Endothelial cell of umbilical vein (primary cell): ENCODE measurements around the gene PARP6.

Source experiments
- EZH2 ChIP-seq: IDR thresholded peaks from 2 replicates; pipeline ENCODE4 v1.6.1; 2012; ENCODE audit warnings: borderline replicate concordance, low read depth, mild to moderate bottlenecking, moderate library complexity, low read length, inconsistent platforms; ENCODE audit not compliant: severe bottlenecking
- FOS ChIP-seq: IDR thresholded peaks from 2 replicates; pipeline ENCODE4 v1.6.1; 2011; ENCODE audit warnings: mild to moderate bottlenecking, low read length, moderate library complexity, borderline replicate concordance; ENCODE audit not compliant: insufficient read depth
- GATA2 ChIP-seq: IDR thresholded peaks from 2 replicates; pipeline ENCODE4 v1.7.0; 2011; ENCODE audit warnings: low read depth, mild to moderate bottlenecking, moderate library complexity, mixed read lengths, low read length; ENCODE audit not compliant: insufficient read length, insufficient read depth
- MAX ChIP-seq: IDR thresholded peaks from 2 replicates; pipeline ENCODE4 v1.6.1; 2011; ENCODE audit not compliant: insufficient read depth, insufficient read length
- MYC ChIP-seq: IDR thresholded peaks from one replicate; pipeline ENCODE4 v1.6.1; 2011; ENCODE audit warnings: mild to moderate bottlenecking, low read depth, low read length
- POLR2A ChIP-seq: IDR thresholded peaks from 2 replicates; pipeline ENCODE4 v1.6.1; 2012; ENCODE audit warnings: low read depth, mild to moderate bottlenecking, control low read depth, low read length
- POLR2AphosphoS5 ChIP-seq: IDR thresholded peaks from 2 replicates; pipeline ENCODE4 v1.6.1; 2012; ENCODE audit warnings: low read depth, mild to moderate bottlenecking, control low read depth, low read length, moderate library complexity; ENCODE audit not compliant: insufficient read depth
- TF ChIP-seq, protein P1 (sequence below), 2 donors: IDR thresholded peaks; 1 replicate in 1 of 2; 2 replicates in 1 of 2; pipeline ENCODE4 v1.5.1; 2011; ENCODE audit warnings: low read length in 2 of 2, mild to moderate bottlenecking in 2 of 2, moderate library complexity in 2 of 2, control low read depth in 1 of 2, inconsistent platforms in 1 of 2, low read depth in 1 of 2; ENCODE audit not compliant: insufficient read depth in 1 of 2; ENCODE audit errors: extremely low read depth in 1 of 2

GRCh38 chr15:72319985-72320671 is 47.8 kb upstream of the PARP6 start, which contains the start of gene CELF6:
- no peak for TF ChIP-seq EZH2
- TF ChIP-seq, protein P1, sequence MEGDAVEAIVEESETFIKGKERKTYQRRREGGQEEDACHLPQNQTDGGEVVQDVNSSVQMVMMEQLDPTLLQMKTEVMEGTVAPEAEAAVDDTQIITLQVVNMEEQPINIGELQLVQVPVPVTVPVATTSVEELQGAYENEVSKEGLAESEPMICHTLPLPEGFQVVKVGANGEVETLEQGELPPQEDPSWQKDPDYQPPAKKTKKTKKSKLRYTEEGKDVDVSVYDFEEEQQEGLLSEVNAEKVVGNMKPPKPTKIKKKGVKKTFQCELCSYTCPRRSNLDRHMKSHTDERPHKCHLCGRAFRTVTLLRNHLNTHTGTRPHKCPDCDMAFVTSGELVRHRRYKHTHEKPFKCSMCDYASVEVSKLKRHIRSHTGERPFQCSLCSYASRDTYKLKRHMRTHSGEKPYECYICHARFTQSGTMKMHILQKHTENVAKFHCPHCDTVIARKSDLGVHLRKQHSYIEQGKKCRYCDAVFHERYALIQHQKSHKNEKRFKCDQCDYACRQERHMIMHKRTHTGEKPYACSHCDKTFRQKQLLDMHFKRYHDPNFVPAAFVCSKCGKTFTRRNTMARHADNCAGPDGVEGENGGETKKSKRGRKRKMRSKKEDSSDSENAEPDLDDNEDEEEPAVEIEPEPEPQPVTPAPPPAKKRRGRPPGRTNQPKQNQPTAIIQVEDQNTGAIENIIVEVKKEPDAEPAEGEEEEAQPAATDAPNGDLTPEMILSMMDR (IDR thresholded peaks at IDR 0.05; ENCODE audit: extremely low read depth in 1 of 2, insufficient read depth in 1 of 2, low read depth in 1 of 2, low read length in 2 of 2) = no peak
- no peak for TF ChIP-seq POLR2A
- TF ChIP-seq MAX = no peak
- TF ChIP-seq FOS = no peak
- TF ChIP-seq POLR2AphosphoS5 = no peak
- no peak for TF ChIP-seq GATA2
- no peak for TF ChIP-seq MYC
